Astrocyte of the spinal cord (primary cell): ENCODE data around the gene LXN.
A peak's percentile ranks its signal among the peaks of the same experiment; 100 is the strongest.

ENCODE experiments used
- DNase-seq: peaks from one replicate; pipeline ENCODE4 v3.0.0; 2011; ENCODE audit warnings: low read depth, low spot score
- H3K4me3 ChIP-seq: 2 replicates; pipeline ENCODE4 v1.5.1; 2011; ENCODE audit warnings: low read depth, mild to moderate bottlenecking, low read length, moderate library complexity
- in situ Hi-C: cut with HindIII; loops from 2 replicates; pipeline ENCODE4 v1.10.0; 2017; ENCODE audit warnings: low sequenced_read_pairs
- TF ChIP-seq, protein P1 (sequence below): IDR thresholded peaks from 2 replicates; pipeline ENCODE4 v1.5.1; 2012; ENCODE audit warnings: low read depth, mild to moderate bottlenecking, low read length, inconsistent platforms

Gene LXN

DNA sequence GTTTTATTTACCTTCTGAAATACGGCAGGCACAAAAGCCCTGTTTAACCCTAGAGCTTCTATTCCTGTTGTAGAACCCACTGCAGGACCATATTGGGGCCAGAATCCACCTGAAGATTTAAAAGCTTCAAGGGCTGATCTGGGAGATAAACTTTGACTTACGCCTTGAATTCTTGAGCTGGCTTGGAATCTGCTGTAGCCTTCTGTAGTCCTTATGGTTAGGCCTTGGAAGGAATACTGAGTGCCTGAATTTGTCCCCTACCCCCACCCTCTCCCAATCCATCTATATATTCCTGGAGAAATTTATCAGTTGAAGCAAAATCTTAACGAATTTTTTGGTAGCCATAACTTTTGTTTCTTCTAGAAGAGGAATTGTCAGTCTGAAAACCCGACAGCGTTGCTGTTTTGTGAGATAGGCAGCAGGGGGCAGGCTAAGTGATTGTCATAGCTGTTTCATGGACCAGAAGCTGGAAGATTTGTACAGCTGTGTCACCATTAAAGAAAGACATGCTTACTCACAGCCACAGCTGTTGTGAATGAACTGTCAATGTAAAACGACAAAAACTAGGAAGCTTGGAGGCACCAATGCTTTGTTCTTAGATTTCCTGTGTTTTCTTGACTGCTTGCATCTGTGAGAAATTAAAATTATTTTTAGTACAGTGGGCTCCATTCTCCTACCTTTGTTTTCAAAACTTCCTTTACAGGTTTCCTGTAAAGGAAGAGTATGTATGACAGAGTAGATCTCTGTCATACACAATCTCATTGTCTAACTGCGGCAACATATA, 12.8 kb downstream of the LXN start:
- DNase-seq = peak; percentile 77
- TF ChIP-seq, protein P1, sequence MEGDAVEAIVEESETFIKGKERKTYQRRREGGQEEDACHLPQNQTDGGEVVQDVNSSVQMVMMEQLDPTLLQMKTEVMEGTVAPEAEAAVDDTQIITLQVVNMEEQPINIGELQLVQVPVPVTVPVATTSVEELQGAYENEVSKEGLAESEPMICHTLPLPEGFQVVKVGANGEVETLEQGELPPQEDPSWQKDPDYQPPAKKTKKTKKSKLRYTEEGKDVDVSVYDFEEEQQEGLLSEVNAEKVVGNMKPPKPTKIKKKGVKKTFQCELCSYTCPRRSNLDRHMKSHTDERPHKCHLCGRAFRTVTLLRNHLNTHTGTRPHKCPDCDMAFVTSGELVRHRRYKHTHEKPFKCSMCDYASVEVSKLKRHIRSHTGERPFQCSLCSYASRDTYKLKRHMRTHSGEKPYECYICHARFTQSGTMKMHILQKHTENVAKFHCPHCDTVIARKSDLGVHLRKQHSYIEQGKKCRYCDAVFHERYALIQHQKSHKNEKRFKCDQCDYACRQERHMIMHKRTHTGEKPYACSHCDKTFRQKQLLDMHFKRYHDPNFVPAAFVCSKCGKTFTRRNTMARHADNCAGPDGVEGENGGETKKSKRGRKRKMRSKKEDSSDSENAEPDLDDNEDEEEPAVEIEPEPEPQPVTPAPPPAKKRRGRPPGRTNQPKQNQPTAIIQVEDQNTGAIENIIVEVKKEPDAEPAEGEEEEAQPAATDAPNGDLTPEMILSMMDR = peak; percentile 81
- H3K4me3 ChIP-seq = no peak overlapping the region
- in situ Hi-C loops = no loop called here

DNA sequence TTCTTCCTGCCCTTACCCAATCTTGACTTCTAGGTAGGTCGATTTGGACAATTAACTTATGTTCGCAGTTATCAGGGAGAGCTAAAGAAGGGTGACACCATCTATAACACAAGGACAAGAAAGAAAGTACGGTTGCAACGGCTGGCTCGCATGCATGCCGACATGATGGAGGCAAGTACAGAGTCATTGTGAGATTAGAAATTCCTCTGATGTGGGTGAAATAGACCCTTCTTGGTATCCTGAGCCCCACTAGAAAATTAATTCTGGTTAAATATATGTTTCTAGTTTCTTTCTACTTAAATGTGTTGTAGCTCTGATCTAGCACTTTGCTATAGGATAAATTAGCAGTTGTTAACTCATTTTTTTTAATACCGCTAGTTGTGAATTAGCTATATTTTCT, 13.6 kb downstream of the LXN start:
- TF ChIP-seq, protein P1 = no peak
- in situ Hi-C loops = no loop called here
- H3K4me3 ChIP-seq = no peak overlapping the region

DNA sequence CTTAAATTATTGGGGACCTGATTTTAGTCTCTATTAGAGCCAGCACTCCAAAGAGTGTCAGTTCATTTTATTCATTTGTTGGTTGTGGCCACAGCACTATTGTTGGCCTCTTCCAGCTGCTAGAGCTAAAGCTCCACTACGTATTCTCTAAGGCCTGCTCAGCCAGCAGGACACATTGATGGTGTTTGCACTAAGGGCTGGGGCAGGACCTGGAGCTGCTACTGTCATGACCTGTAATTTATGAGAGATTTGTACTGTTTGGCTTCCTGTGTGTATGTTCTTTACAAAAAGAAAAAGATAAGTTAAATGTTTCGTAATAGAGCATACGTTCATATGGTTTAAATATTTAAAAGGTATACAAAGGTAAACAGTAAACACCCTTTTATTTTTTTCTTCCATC, 20.0 kb downstream of the LXN start:
- TF ChIP-seq, protein P1 = no peak
- H3K4me3 ChIP-seq = no peak overlapping the region
- DNase-seq = no peak
- in situ Hi-C loops = no loop called here

More for the DNA sequence above, 13.6 kb downstream of the LXN start:
- DNase-seq = no peak

DNA sequence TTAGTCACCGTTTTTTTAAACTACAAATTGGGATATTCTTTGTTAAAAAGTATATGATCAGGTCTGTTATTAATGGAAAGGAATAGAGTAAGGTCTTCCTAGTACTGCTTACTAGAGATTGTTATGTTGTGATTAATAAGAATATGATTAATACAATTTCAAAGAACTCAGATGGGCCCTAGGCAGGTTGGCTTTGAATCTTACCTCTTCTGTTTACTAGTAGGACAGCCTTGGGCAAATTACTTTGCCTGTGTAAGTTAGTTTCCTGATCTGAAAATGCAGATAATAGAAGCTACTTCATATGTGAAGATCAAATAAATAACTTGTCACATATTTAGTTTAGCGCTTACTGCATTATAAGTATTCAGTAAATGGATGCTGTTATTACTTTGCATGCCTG, 21.3 kb downstream of the LXN start:
- in situ Hi-C loops = no loop called here

DNA sequence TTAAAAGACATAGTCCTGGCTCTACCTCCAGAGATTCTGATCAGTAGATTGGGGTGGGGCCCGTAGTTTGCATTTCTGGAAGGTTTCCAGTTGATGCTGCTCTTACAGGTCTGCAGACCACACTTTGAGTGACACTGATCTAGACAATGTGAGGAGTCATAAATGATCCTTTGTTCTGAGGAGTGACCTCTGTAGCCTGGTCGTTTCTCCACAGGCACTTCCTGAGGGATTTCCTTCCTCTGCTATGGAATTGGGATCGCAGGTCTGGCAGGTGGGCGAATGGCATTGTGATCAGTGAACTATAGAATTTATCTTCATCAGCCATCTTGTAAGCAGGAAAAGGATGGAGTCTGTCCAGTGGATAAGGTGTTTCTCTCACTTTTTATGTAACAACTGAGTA, 22.7 kb downstream of the LXN start:
- H3K4me3 ChIP-seq = no peak overlapping the region
- DNase-seq = no peak
- in situ Hi-C loops = no loop called here
- TF ChIP-seq, protein P1 = no peak

More for the DNA sequence above, 21.3 kb downstream of the LXN start:
- H3K4me3 ChIP-seq = no peak overlapping the region
- TF ChIP-seq, protein P1 = no peak
- no peak for DNase-seq

DNA sequence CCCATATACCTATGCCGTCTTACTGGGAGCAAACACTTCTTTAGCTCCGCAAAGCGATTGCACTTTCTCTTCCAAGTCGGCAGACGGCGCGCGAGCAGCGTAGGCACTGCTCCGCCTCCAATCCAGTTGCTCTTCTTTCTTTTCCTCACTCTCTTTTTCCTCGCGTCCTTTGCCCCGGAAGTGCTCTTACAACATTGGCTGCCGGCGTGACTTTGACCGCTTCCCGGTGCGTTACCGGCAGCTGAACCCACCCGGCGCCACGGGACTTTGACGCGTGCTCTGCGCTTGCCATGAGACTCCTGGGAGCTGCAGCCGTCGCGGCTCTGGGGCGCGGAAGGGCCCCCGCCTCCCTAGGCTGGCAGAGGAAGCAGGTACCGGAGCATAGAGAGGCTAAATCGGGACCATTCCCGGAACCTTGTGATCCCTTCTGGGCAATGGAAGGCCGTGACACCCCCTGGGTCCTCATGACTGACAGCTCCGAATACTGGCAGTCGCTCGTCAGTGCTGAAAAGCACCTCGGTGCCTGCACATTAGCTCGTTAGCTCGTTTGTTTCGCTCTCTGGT, 28.0 kb downstream of the LXN start, which contains the start of gene GFM1:
TSS of gene GFM1 (plus strand) at position 183 of the 564 bp plus-strand sequence. CDS start at position 291, 108 bp downstream.
- peak within 1 kb of the TSS; percentile 91 for H3K4me3 ChIP-seq
- TF ChIP-seq, protein P1 = peak; percentile 94
- in situ Hi-C loops = no loop called here
- peak; percentile 96 for DNase-seq
